PC-9 (cell line): ENCODE results near the gene PDE7B.

Experiments
- EZH2 ChIP-seq: fragments of 200-600 bp; sonication (generic); IDR thresholded peaks from 2 replicates; pipeline ENCODE4 v1.8.0; 2017; ENCODE audit warnings: antibody characterized with exemption, low read depth
- TF ChIP-seq, protein P1 (sequence below): fragments of 200-600 bp; sonication (generic); conservative IDR thresholded peaks from 2 replicates; pipeline ENCODE4 v1.6.1; 2017; ENCODE audit warnings: mixed run types, antibody characterized with exemption, mild to moderate bottlenecking, moderate library complexity

GRCh38 chr6:136235233-136235564 lies 383.7 kb downstream of the PDE7B start:
- no peak for TF ChIP-seq EZH2
- TF ChIP-seq, protein P1, sequence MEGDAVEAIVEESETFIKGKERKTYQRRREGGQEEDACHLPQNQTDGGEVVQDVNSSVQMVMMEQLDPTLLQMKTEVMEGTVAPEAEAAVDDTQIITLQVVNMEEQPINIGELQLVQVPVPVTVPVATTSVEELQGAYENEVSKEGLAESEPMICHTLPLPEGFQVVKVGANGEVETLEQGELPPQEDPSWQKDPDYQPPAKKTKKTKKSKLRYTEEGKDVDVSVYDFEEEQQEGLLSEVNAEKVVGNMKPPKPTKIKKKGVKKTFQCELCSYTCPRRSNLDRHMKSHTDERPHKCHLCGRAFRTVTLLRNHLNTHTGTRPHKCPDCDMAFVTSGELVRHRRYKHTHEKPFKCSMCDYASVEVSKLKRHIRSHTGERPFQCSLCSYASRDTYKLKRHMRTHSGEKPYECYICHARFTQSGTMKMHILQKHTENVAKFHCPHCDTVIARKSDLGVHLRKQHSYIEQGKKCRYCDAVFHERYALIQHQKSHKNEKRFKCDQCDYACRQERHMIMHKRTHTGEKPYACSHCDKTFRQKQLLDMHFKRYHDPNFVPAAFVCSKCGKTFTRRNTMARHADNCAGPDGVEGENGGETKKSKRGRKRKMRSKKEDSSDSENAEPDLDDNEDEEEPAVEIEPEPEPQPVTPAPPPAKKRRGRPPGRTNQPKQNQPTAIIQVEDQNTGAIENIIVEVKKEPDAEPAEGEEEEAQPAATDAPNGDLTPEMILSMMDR: no peak
